ENCODE results near the gene IRX5.

The IRX5 gene

DNA sequence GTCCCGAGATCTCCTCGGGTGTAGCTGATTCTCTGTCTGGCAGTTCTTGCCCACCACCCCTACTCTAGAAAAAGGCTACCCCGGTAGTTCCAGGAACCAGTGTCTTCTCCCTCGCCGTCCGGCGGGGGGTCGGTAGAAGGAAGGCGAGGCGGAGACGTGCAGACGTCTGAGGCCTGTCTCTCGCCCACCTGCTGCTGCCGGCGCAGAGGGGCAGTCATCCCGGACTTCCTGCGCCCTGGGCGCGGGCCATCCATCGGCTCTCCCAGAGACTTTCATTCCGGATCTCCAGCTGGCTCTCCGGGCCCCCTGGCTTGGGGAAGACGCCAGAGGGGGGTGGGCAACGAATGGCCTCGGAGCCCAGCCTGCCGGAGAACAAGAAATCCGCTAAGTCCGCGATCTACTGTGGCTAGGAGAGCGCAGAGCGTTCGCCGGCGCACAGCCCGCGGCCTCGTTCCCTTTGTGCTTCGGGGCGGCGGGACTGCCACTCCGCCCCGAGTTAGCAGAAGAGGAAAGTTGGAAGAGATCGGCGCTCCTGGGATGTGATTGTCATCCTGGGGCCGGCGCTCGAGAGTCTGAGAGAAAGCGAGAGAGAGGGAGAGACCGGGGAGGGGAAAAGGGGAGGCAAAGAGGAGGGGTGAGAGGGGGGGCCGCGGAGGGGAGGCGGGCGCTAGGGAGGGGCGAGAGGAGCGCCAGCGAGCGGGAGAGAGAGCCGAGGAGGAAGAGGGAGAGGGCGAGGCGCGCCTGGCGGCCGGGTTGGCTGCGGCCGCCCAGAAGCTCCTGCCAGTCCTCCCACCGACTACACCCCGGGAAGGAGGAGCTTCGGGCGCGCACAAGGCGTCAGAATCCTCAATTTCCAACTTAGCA, at the start of gene IRX5:
TSS of gene IRX5 (plus strand) at position 861 of the 864 bp plus-strand sequence. CDS start 334 bp downstream, outside the sequence.
- TF ChIP-seq, protein P1, sequence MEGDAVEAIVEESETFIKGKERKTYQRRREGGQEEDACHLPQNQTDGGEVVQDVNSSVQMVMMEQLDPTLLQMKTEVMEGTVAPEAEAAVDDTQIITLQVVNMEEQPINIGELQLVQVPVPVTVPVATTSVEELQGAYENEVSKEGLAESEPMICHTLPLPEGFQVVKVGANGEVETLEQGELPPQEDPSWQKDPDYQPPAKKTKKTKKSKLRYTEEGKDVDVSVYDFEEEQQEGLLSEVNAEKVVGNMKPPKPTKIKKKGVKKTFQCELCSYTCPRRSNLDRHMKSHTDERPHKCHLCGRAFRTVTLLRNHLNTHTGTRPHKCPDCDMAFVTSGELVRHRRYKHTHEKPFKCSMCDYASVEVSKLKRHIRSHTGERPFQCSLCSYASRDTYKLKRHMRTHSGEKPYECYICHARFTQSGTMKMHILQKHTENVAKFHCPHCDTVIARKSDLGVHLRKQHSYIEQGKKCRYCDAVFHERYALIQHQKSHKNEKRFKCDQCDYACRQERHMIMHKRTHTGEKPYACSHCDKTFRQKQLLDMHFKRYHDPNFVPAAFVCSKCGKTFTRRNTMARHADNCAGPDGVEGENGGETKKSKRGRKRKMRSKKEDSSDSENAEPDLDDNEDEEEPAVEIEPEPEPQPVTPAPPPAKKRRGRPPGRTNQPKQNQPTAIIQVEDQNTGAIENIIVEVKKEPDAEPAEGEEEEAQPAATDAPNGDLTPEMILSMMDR (conservative IDR thresholded peaks at IDR 0.05; ENCODE audit: low read depth, low read length), result no peak
- H3K4me3 ChIP-seq (ENCODE audit: low read length), result peak within 1 kb of the TSS; percentile 67
- peak; percentile 50 for DNase-seq (ENCODE audit: low read depth)

DNA sequence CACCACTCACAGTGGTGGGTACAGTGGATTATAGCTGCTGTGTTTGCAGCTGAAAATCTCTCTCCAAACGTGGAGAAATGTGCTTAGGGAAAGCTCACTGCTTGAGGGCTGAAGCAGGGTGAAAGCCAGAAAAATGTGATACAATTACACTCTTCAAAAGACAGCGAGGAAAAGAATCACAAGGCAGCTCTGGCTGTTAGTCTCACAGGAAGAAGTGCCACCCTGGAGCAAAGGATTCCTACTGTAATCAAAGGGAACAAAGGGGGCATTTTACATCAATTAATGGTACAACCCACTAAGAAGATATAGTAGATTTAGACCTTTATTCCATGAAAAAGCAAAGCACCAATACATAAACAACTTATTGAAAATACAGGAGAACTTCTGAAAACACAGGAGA, 48.1 kb upstream of the IRX5 start:
- DNase-seq (ENCODE audit: low read depth), result no peak
- no peak overlapping the region for H3K4me3 ChIP-seq (ENCODE audit: low read length)
- TF ChIP-seq, protein P1 (conservative IDR thresholded peaks at IDR 0.05; ENCODE audit: low read depth, low read length), result no peak

DNA sequence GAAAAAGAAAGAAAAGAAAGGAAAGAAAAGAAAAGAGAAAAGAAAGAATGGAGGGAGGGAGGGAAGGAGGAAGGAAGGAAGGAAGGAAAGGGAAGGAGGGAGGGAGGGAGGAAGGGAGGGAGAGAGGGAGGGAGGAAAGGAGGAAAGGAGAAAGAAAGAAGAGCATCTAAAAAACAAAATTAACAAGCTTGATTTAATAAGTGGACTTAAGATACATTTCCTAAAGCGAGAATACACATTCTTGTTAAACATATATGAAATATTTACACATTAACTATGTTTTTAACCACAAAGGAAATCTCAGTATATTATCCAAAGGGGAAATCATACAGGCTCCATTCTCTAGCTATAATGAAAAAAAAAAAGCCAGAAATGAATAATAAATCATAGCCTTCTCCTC, 47.3 kb upstream of the IRX5 start:
- H3K4me3 ChIP-seq (ENCODE audit: low read length), result no peak overlapping the region
- TF ChIP-seq, protein P1 (conservative IDR thresholded peaks at IDR 0.05; ENCODE audit: low read depth, low read length), result no peak
- DNase-seq (ENCODE audit: low read depth), result no peak

DNA sequence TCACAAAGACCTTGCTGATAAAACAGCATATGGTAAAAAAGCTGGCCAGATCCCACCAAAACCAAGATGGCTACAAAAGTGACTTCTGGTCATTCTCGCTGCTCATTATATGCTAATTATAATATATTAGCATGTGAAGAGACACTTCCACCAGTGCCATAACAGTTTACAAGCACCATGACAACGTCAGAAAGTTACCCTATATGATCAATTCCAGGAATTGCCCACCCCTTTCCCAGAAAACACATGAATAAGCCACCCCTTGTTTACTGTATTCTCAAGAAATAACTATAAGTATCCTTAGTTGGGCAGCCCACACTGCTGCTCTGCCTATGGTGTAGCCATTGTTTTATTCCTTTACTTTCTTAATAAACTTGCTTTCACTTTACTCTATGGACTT, 44.6 kb upstream of the IRX5 start:
- TF ChIP-seq, protein P1 (conservative IDR thresholded peaks at IDR 0.05; ENCODE audit: low read depth, low read length), result no peak
- no peak for DNase-seq (ENCODE audit: low read depth)
- no peak overlapping the region for H3K4me3 ChIP-seq (ENCODE audit: low read length)

DNA sequence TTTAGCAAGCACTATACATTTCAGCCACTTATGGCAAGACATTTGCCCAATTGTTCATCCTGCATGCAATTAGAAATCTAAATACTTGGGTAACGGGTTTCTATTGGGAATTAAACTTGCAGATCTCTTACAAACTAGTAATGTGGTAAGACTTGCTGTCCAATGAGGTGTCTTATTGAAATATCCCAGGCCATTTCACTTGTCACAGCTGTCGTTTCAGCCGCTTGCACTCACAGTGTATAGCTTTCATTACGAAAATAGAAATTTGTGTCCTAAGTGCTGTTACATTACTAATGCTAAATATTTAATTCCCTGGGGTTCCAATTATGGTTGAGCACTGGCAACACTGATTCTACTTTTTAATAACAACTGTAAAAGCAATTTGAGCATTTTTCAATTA, 40.3 kb upstream of the IRX5 start:
- DNase-seq (ENCODE audit: low read depth), result no peak
- no peak overlapping the region for H3K4me3 ChIP-seq (ENCODE audit: low read length)
- TF ChIP-seq, protein P1 (conservative IDR thresholded peaks at IDR 0.05; ENCODE audit: low read depth, low read length), result no peak

DNA sequence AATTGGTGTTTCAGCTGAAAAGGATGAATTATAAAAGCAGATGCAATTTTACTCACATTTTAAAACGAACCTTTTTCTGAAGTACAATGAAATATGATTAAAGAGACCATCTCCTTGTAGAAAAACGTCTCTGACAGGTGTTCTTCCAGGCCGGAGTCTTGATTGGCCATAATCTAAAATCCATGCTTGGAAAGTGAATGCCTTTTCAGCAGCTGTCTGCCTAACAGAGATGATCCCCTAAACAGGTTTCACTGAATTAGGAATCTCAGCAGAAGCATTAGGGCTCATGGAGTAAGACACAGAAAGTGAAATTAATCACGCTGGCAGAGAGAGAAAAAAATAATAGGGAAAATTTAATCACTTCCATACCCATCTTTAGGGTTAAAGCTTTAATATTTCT, 39.3 kb upstream of the IRX5 start:
- no peak for DNase-seq (ENCODE audit: low read depth)
- TF ChIP-seq, protein P1 (conservative IDR thresholded peaks at IDR 0.05; ENCODE audit: low read depth, low read length), result no peak
- no peak overlapping the region for H3K4me3 ChIP-seq (ENCODE audit: low read length)

DNA sequence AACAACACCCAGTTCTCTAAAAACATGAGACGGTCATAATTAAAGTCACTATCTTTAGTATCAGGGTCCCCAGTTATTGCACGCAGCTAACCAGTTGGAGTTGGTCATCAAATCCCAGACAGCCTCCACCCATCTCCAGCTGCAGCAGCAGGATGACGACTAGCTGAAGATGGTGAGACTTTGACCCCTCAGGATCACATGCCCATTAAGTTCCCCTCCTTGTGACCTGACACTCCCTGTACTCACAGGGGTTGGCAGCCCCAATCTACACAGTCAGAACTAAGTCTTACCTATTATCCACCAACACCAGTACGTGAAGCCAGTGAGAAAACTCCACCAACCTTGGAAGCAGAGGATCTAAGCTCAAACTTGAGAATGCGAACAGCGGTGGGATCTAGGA, 37.7 kb upstream of the IRX5 start:
- H3K4me3 ChIP-seq (ENCODE audit: low read length), result no peak overlapping the region
- no peak for DNase-seq (ENCODE audit: low read depth)
- TF ChIP-seq, protein P1 (conservative IDR thresholded peaks at IDR 0.05; ENCODE audit: low read depth, low read length), result no peak

Data from retinal pigment epithelial cell (primary cell).